GM20000 (cell line): Measurements from ENCODE around the gene KIF13A.
"Not testable (repeated sequence)": the region's sequence is repeated elsewhere in the genome, so short reads cannot be mapped to it uniquely, and the experiment has no call there.

Source experiments
- DNase-seq: peaks from one replicate; pipeline ENCODE4 v3.0.0; 2012; ENCODE audit warnings: low spot score
- CTCF ChIP-seq: IDR thresholded peaks from 2 replicates; pipeline ENCODE4 v1.5.1; 2012; ENCODE audit warnings: mild to moderate bottlenecking, control low read depth; ENCODE audit errors: extremely low read depth, missing control alignments

The KIF13A gene

GRCh38 chr6:17768388-17768787 lies 219.0 kb downstream of the KIF13A start:
- DNase-seq: no peak
- no peak for TF ChIP-seq CTCF

DNA sequence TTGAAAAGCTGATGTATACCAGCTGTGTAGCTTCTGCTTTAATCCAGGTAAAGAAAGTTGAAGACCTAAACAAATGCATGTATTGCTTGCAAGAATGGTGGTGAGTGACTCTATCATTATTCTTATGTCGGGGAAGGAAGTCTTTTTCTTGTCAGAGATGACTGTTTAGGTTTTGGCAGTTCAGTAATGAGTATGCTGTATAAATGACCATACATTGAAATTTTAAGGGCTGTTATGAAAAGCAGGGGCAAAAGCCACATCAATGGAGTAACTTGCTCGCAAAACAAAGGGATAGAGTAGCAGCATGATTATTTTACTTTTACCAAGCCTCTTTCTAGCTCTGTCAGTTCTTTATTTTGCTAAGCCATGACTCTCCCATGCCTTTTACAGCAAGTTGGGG lies 224.8 kb downstream of the KIF13A start:
- TF ChIP-seq CTCF: no peak
- no peak for DNase-seq

DNA sequence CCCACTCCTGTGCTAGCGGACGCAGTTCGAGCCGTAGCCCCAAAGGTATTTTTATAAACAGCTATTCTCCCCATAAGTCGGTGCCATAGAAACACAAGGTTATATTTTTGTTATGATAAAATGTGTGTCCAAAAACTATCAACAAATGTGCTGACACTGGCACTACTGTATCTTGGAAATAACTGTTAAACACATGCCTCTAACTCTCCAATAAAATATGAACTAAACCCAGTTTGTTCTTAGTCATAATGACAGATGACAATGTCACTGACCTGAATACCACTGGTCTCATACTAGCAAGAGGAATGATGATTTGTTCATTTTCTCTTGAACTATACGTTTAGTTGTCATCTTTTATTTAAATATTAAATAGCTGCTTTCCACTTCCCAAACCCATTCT lies 229.3 kb downstream of the KIF13A start:
- DNase-seq: no peak
- no peak for TF ChIP-seq CTCF

DNA sequence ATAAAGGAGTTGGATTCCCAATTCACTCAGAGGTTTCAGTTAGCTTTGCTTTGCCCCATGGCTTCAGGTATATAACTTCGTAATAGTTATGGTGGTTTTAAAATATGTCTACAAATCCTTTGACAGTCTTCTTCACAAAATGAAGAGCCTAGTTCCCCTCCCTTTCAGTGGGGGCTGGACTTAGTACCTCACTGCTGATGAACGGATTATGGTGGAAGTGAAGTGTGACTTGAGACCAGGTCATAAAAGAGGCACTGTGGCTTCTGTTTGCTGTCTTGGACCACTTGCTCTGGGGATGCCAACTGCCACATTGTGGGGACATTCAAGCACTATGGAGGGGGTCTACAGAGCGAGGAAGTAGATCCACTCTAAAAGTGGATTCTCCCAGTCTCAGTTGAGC lies 233.2 kb downstream of the KIF13A start:
- DNase-seq: no peak

GRCh38 chr6:17745324-17745723 lies 242.1 kb downstream of the KIF13A start:
- DNase-seq: not testable (repeated sequence)

More for the DNA sequence above, 233.2 kb downstream of the KIF13A start:
- no peak for TF ChIP-seq CTCF

- not testable (repeated sequence) for DNase-seq
These were observed 242.6 kb downstream of the KIF13A start for GRCh38 chr6:17744757-17745308.

DNA sequence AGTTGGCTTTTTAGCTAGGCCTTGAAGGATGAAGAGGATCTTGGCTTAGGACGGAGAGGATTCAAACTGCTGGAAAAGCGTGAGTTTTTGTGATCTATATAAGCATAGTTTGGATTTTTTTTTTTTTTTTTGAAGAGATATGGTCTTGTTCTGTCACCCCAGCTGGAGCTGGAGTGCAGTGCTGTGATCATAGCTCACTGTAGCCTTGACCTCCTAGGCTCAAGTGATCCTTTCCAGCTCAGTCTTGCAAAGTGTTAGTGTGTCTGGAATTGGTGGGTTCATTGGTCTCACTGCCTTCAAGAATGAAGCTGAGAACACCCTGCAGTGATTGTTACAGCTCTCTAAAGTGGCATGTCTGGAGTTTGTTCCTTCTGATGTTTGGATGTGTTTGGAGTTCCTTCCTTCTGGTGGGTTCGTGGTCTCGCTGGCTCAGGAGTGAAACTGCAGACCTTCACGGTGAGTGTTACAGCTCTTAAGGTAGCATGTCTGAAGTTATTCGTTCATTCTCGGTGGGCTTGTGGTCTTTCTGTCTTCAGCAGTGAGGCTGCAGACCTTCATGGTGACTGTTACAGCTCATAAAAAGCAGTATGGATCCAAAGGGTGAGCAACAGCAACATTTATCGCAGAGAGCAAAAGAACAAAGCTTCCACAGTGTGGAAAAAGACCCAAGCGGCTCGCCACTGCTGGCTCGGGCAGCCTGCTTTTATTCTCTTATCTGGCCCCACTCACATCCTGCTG lies 243.2 kb downstream of the KIF13A start:
- no peak for DNase-seq
- TF ChIP-seq CTCF: no peak

- no peak for TF ChIP-seq CTCF
- no peak for DNase-seq
These were observed 245.9 kb downstream of the KIF13A start for GRCh38 chr6:17741507-17741906.
